ENCODE results near the gene REXO4. TPM values are rescaled to one million over a fixed set of nuclear protein-coding genes. Genes with fewer than 3 reads are reported as not detected.

The REXO4 gene
- total and polyA plus RNA-seq, 2 donors (not counting 3 experiments of a cell fraction or from before 2014, with no cell fraction given): 19.5 to 29.5 TPM

DNA sequence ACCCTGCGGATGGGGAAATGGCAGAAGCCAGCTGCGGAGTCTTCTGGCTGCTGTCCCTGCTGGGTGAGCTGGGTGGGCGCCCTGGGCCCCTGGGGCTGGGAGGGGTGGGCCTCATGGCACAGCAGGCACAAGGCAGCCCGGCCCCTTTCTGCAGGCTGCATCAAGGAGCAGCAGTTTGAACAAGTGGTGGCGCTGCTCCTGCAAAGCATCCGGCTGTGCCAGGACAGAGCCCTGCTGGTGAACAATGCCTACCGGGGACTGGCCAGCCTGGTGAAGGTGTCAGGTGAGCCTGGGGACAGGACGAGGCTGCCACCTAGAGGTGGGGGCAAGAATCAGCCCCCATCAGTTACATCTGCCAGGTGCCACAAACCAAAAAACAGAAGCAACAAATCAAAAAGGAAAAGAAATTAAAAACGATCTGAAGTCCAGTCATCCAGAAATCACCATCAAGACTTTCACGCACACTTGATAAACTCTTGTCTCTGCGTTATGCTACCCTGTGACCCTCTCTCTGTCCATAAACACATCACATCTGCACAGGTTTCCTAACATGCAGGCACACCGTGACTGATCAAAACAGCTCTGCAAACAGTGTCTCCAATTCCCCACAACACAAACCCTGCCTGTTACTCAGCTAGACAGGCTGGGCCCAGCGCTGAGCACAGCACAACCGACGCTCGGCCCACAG lies 13.9 kb downstream of the REXO4 start:
- Histone ChIP-seq H3K36me3 (ENCODE audit: control insufficient read depth in 2 of 2, extremely low read depth in 1 of 2, insufficient read depth in 2 of 2, low read length in 2 of 2) (peaks cover 2 to 25% of the 10 kb centered on the region in 2 experiments), H3K79me2 (ENCODE audit: control insufficient read depth, insufficient read depth, low read length) (no peaks in the 10 kb centered on the region)
- dilution Hi-C loops (cut with MboI; ENCODE audit: extremely low pct_ligation_motif_present, low sequenced_read_pairs): no loop called here

DNA sequence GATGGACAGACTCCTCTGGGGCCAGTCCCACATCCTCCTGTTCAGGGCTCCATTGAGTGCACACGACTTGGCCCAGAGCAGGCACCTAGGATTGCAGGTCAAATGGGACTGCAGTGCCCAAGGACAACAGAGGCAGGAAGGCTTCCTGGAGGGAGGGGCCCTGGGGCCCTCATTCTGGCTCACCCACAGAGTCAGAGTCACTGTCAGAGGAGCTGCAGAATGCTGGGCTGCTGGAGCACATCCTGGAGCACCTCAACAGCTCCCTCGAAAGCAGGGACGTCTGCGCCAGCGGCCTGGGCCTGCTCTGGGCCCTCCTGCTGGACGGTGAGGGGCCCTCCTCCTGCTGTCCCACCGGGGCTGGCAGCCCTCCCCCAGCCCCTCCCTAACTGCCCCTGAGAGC lies 15.1 kb downstream of the REXO4 start:
- H3K4me2 ChIP-seq (ENCODE audit: insufficient read depth, low read length): no peak overlapping the region
- intact Hi-C loops (cut with micrococcal nuclease): no loop called here
- peaks cover 6% of the 10 kb centered on the region for H3K4me1 ChIP-seq (ENCODE audit: control insufficient read depth, extremely low read depth, insufficient read depth, low read length)
- DNase-seq (ENCODE audit: low read depth, low spot score) (no peak), FAIRE-seq (no peak)
- H3K27ac ChIP-seq (ENCODE audit: insufficient read depth, low read depth, low read length): no peak overlapping the region
- TF ChIP-seq MYC (IDR thresholded peaks at IDR 0.05; ENCODE audit: low read depth, low read length): no peak
- TF ChIP-seq FOS (IDR thresholded peaks at IDR 0.05; ENCODE audit: borderline replicate concordance, insufficient read depth, low read length): no peak
- no peak for TF ChIP-seq POLR2A (IDR thresholded peaks at IDR 0.05; ENCODE audit: low read depth, low read length)
- TF ChIP-seq JUN (IDR thresholded peaks at IDR 0.05; ENCODE audit: borderline replicate concordance, insufficient read depth, insufficient read length, low read depth): no peak
- TF ChIP-seq, protein P1, sequence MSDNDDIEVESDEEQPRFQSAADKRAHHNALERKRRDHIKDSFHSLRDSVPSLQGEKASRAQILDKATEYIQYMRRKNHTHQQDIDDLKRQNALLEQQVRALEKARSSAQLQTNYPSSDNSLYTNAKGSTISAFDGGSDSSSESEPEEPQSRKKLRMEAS (IDR thresholded peaks at IDR 0.05; ENCODE audit: insufficient read depth, insufficient read length): no peak
- TF ChIP-seq GATA2 (IDR thresholded peaks at IDR 0.05; ENCODE audit: insufficient read depth, insufficient read length, low read depth, low read length): no peak
- no peak for TF ChIP-seq EZH2 (IDR thresholded peaks at IDR 0.05; ENCODE audit: borderline replicate concordance, low read depth, low read length, severe bottlenecking)
- TF ChIP-seq, protein P2, sequence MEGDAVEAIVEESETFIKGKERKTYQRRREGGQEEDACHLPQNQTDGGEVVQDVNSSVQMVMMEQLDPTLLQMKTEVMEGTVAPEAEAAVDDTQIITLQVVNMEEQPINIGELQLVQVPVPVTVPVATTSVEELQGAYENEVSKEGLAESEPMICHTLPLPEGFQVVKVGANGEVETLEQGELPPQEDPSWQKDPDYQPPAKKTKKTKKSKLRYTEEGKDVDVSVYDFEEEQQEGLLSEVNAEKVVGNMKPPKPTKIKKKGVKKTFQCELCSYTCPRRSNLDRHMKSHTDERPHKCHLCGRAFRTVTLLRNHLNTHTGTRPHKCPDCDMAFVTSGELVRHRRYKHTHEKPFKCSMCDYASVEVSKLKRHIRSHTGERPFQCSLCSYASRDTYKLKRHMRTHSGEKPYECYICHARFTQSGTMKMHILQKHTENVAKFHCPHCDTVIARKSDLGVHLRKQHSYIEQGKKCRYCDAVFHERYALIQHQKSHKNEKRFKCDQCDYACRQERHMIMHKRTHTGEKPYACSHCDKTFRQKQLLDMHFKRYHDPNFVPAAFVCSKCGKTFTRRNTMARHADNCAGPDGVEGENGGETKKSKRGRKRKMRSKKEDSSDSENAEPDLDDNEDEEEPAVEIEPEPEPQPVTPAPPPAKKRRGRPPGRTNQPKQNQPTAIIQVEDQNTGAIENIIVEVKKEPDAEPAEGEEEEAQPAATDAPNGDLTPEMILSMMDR (IDR thresholded peaks at IDR 0.05; ENCODE audit: extremely low read depth in 1 of 2, insufficient read depth in 1 of 2, low read depth in 1 of 2, low read length in 2 of 2): no peak
- no peak for TF ChIP-seq POLR2AphosphoS5 (IDR thresholded peaks at IDR 0.05; ENCODE audit: insufficient read depth, low read depth, low read length)
- ChIA-PET POLR2A (no interaction called here), CTCF (no interaction called here)
- no peaks in the 10 kb centered on the region for H3K79me2 ChIP-seq (ENCODE audit: control insufficient read depth, insufficient read depth, low read length)
- peaks cover 0 to 2% of the 10 kb centered on the region in 2 experiments for H3K27me3 ChIP-seq (ENCODE audit: control insufficient read depth in 2 of 2, insufficient read depth in 2 of 2, low read length in 2 of 2)
- no peaks in the 10 kb centered on the region for H3K9me1 ChIP-seq (replicated peaks; ENCODE audit: control insufficient read depth, extremely low read depth, insufficient read depth, low read length)
- no TSS peak for BruUV-seq (replicated peaks)
- H3K9ac ChIP-seq (replicated peaks; ENCODE audit: extremely low read depth, insufficient read depth, low read length): no peak overlapping the region
- H3K36me3 ChIP-seq (ENCODE audit: control insufficient read depth in 2 of 2, extremely low read depth in 1 of 2, insufficient read depth in 2 of 2, low read length in 2 of 2): peaks cover 2 to 22% of the 10 kb centered on the region in 2 experiments
- dilution Hi-C loops (cut with MboI; ENCODE audit: extremely low pct_ligation_motif_present, low sequenced_read_pairs): no loop called here
- no peaks in the 10 kb centered on the region for H4K20me1 ChIP-seq (replicated peaks; ENCODE audit: control insufficient read depth, extremely low read depth, insufficient read depth, low read length)
- no peak overlapping the region for H3K4me3 ChIP-seq (replicated peaks in 1 of 3; ENCODE audit: insufficient read depth in 1 of 3, low read depth in 1 of 3, low read length in 3 of 3)
- H3K9me3 ChIP-seq (replicated peaks; ENCODE audit: control insufficient read depth, insufficient read depth, low read length): no peaks in the 10 kb centered on the region
- H2AFZ ChIP-seq (ENCODE audit: low read depth, low read length): no peak overlapping the region

More for the DNA sequence above, 13.9 kb downstream of the REXO4 start:
- no TSS peak for BruUV-seq (replicated peaks)
- no peaks in the 10 kb centered on the region for H4K20me1 ChIP-seq (replicated peaks; ENCODE audit: control insufficient read depth, extremely low read depth, insufficient read depth, low read length)
- H3K27ac ChIP-seq (ENCODE audit: insufficient read depth, low read depth, low read length): no peak overlapping the region
- H3K9ac ChIP-seq (replicated peaks; ENCODE audit: extremely low read depth, insufficient read depth, low read length): no peak overlapping the region
- H3K4me1 ChIP-seq (ENCODE audit: control insufficient read depth, extremely low read depth, insufficient read depth, low read length): peaks cover 6% of the 10 kb centered on the region
- FAIRE-seq: no peak
- no peaks in the 10 kb centered on the region for H3K27me3 ChIP-seq (ENCODE audit: control insufficient read depth in 2 of 2, insufficient read depth in 2 of 2, low read length in 2 of 2)
- CTCF ChIA-PET: no interaction called here
- intact Hi-C loops (cut with micrococcal nuclease): no loop called here
- no peak overlapping the region for H3K4me2 ChIP-seq (ENCODE audit: insufficient read depth, low read length)
- no peak overlapping the region for H3K4me3 ChIP-seq (replicated peaks in 1 of 3; ENCODE audit: insufficient read depth in 1 of 3, low read depth in 1 of 3, low read length in 3 of 3)
- H2AFZ ChIP-seq (ENCODE audit: low read depth, low read length): no peak overlapping the region
- no peaks in the 10 kb centered on the region for H3K9me1 ChIP-seq (replicated peaks; ENCODE audit: control insufficient read depth, extremely low read depth, insufficient read depth, low read length)
- DNase-seq (ENCODE audit: low read depth, low spot score): peak; percentile 9
- TF ChIP-seq, protein P2 (IDR thresholded peaks at IDR 0.05; ENCODE audit: extremely low read depth in 1 of 2, insufficient read depth in 1 of 2, low read depth in 1 of 2, low read length in 2 of 2): peak; percentile 39 to 56
- TF ChIP-seq GATA2 (IDR thresholded peaks at IDR 0.05; ENCODE audit: insufficient read depth, insufficient read length, low read depth, low read length): no peak
- no peaks in the 10 kb centered on the region for H3K9me3 ChIP-seq (replicated peaks; ENCODE audit: control insufficient read depth, insufficient read depth, low read length)
- POLR2A ChIA-PET: no interaction called here

Measured in endothelial cell of umbilical vein (primary cell).